Heart right ventricle (tissue), 16 donors: ENCODE data around the gene NFIB. TPM values are rescaled to one million over a fixed set of nuclear protein-coding genes. Genes with fewer than 3 reads are reported as not detected.
A peak's percentile ranks its signal among the peaks of the same experiment; 100 is the strongest.

Experiments
- ATAC-seq, 8 donors: fragments of 200-7000 bp; cut with Tn5 transposase; one replicate each; pipeline ENCODE4 v1.9.1; 2020; ENCODE audit warnings: mild to moderate bottlenecking in 8 of 8, moderate library complexity in 8 of 8, moderate number of reproducible peaks in 1 of 8
- DNase-seq, 2 donors: peaks; one replicate each; pipeline ENCODE4 v3.0.0-alpha.2; 2020
- H3K27ac ChIP-seq, 10 donors: fragments of 200-600 bp; sonication (generic) in 2 of 10; one replicate each; pipeline versions ENCODE4 v1.5.0 to v1.8.0; 2020 to 2022; ENCODE audit warnings: mild to moderate bottlenecking in 3 of 10
- H3K27me3 ChIP-seq, 7 donors: fragments of 200-600 bp; one replicate each; pipeline ENCODE4 v1.8.0; 2021 to 2022; ENCODE audit warnings: mild to moderate bottlenecking in 2 of 7
- H3K36me3 ChIP-seq, 9 donors: fragments of 200-600 bp; sonication (generic) in 1 of 9; one replicate each; pipeline versions ENCODE4 v1.5.0 to v1.8.0; 2020 to 2022; ENCODE audit warnings: mild to moderate bottlenecking in 2 of 9
- H3K4me1 ChIP-seq, 9 donors: fragments of 200-600 bp; sonication (generic) in 1 of 9; one replicate each; pipeline versions ENCODE4 v1.5.0 to v1.8.0; 2020 to 2022; ENCODE audit warnings: mild to moderate bottlenecking in 4 of 9
- H3K4me3 ChIP-seq, 10 donors: fragments of 200-600 bp; sonication (generic) in 2 of 10; one replicate each; pipeline versions ENCODE4 v1.5.0 to v1.8.0; 2020 to 2022; ENCODE audit warnings: mild to moderate bottlenecking in 7 of 10, moderate library complexity in 2 of 10
- H3K9me3 ChIP-seq, 11 donors: fragments of 200-600 bp in 10 of 11; sonication (generic) in 2 of 11; one replicate each; pipeline versions ENCODE4 v1.5.0 to v1.8.0; 2013 to 2022; ENCODE audit warnings: mild to moderate bottlenecking in 2 of 11, control low read depth in 1 of 11, moderate library complexity in 1 of 11
- CTCF ChIP-seq, 9 donors: fragments of 200-600 bp; sonication (generic) in 2 of 9; IDR thresholded peaks; one replicate each; pipeline versions ENCODE4 v1.5.0 to v1.8.0; 2021 to 2022; ENCODE audit warnings: antibody characterized with exemption in 9 of 9, mild to moderate bottlenecking in 5 of 9, moderate library complexity in 1 of 9
- WGBS, 2 donors: extraction: QIAGEN DNeasy Blood & Tissue Kit; methylation state at CpG; one replicate each; pipeline ENCODE4 v1.1.7; 2013; ENCODE audit warnings: inconsistent platforms in 1 of 2; 5-methylcytosine and 5-hydroxymethylcytosine counted together
- intact Hi-C, 10 donors: fragments of 100-400 bp; cut with DNase I; formaldehyde crosslinking; loops; one replicate each; pipeline versions ENCODE4 v1.11.1 to v1.14.2; 2022
- polyA plus RNA-seq, 2 donors: library from polyadenylated mRNA; stranded (reverse); fragments of 200-250 nt; gene quantifications; one replicate each; pipeline ENCODE4 v1.2.3, GENCODE V29; 2013
- total RNA-seq, 10 donors: library from RNA; stranded (reverse); fragmentation: NEBNext Ultra II Directional in 3 of 10; extraction: Animal tissue kit (Norgen Biotek cat#: 25700) in 3 of 10; gene quantifications; one replicate each; pipeline versions ENCODE4 v1.2.1 to v1.2.4, GENCODE V29; 2021 to 2023
- donor health status: Arrhythmogenic right ventricular cardiomyopathy.
- donor health status: ischemic (EF 13 %, LVEDD 7.1; RV severe dilation, severe dysfunction).
- donor health status: healthy with polysubstance abuse.
- donor health status: DM: no; HTN: yes; CAD: no.
- donor health status: DM: no; HTN: no; CAD: no.
- donor health status: ischemic (EF 25% LVEDD 6.9; RV normal size, moderate dysfunction).
- donor health status: ischemic (EF 25% LVEDD 5.7; RV mildly dilated, moderate dysfunction).
- donor health status: healthy.
- donor health status: DM: yes; HTN: yes; CAD: no.
- donor health status: Ischemic cardiomyopathy.
- donor health status: ischemic (EF 35%, LVEDD 5.7; RV mildly dilated, moderate dysfunction).
- donor health status: nonischemic (EF 11% LVEDD 7.7; RV severe dilation, severe dysfunction).
- donor health status: DM: yes; HTN: yes; CAD: no.
- donor health status: PGD.
- donor health status: ischemic (EF 29% LVEDD 5.4; RV normal size, mild dysfunction).
- donor health status: nonischemic (EF 23%, LVEDD 6.1; RV moderate dilation, normal function).

Gene NFIB
- total and polyA plus RNA-seq, 12 donors: 16.7 to 145 (median 124) TPM

GRCh38 chr9:14249527-14249926, 64.4 kb downstream of the NFIB start:
- peaks cover 21 to 93% (median 71%) of the 10 kb centered on the region in 9 donors for H3K4me1 ChIP-seq
- peaks cover 0 to 6% (median 0%) of the 10 kb centered on the region in 9 donors for H3K36me3 ChIP-seq
- TF ChIP-seq CTCF (IDR thresholded peaks at IDR 0.05): no peak
- no peaks in the 10 kb centered on the region for H3K9me3 ChIP-seq
- 64 to 68% methylated on average over 2 of the region's 2 CpGs for WGBS, 2 donors
- ATAC-seq: no peak
- no peaks in the 10 kb centered on the region for H3K27me3 ChIP-seq
- H3K27ac ChIP-seq: peak overlapping the region in 3 of 10 donors; percentile 11 to 82 (median 75)
- no peak for DNase-seq
- intact Hi-C loops: no loop called here
- no peak overlapping the region for H3K4me3 ChIP-seq

GRCh38 chr9:14248149-14248548, 65.8 kb downstream of the NFIB start:
- H3K27me3 ChIP-seq: no peaks in the 10 kb centered on the region
- no peak for DNase-seq
- peaks cover 16 to 98% (median 80%) of the 10 kb centered on the region in 9 donors for H3K4me1 ChIP-seq
- intact Hi-C loops: no loop called here
- no peak for ATAC-seq
- no peak overlapping the region for H3K4me3 ChIP-seq
- no peak for TF ChIP-seq CTCF (IDR thresholded peaks at IDR 0.05)
- peaks cover 0 to 4% (median 0%) of the 10 kb centered on the region in 9 donors for H3K36me3 ChIP-seq
- 84 to 98% methylated on average over 1 of the region's 1 CpG for WGBS, 2 donors
- H3K27ac ChIP-seq: no peak overlapping the region
- no peaks in the 10 kb centered on the region for H3K9me3 ChIP-seq

GRCh38 chr9:14247577-14247976, 66.4 kb downstream of the NFIB start:
- H3K27ac ChIP-seq: no peak overlapping the region
- peaks cover 0 to 4% (median 0%) of the 10 kb centered on the region in 9 donors for H3K36me3 ChIP-seq
- H3K4me3 ChIP-seq: no peak overlapping the region
- 94 to 100% methylated on average over 1 of the region's 1 CpG for WGBS, 2 donors
- intact Hi-C loops: no loop called here
- peaks cover 16 to 98% (median 78%) of the 10 kb centered on the region in 9 donors for H3K4me1 ChIP-seq
- no peak for DNase-seq
- no peak for TF ChIP-seq CTCF (IDR thresholded peaks at IDR 0.05)
- no peaks in the 10 kb centered on the region for H3K9me3 ChIP-seq
- H3K27me3 ChIP-seq: no peaks in the 10 kb centered on the region
- no peak for ATAC-seq

GRCh38 chr9:14246951-14247350, 67.0 kb downstream of the NFIB start:
- intact Hi-C loops: no loop called here
- TF ChIP-seq CTCF (IDR thresholded peaks at IDR 0.05): no peak
- Histone ChIP-seq H3K36me3 (peaks cover 0 to 4% (median 0%) of the 10 kb centered on the region in 9 donors), H3K27ac (peak overlapping the region in 1 of 10 donors; percentile 17), H3K27me3 (no peaks in the 10 kb centered on the region), H3K4me3 (no peak overlapping the region), H3K9me3 (no peaks in the 10 kb centered on the region), H3K4me1 (peaks cover 16 to 98% (median 78%) of the 10 kb centered on the region in 9 donors)
- DNase-seq (no peak), ATAC-seq (no peak)
- 71 to 85% methylated on average over 1 of the region's 1 CpG for WGBS, 2 donors
